Measurements from ENCODE around the gene LRG1. TPM values are rescaled to one million over a fixed set of nuclear protein-coding genes. Genes with fewer than 3 reads are reported as not detected.
A peak's percentile ranks its signal among the peaks of the same experiment; 100 is the strongest.

Gene LRG1
- total and polyA plus RNA-seq, 2 of the 13 experiments (the other 11 are each of a cell fraction or from before 2014, with no cell fraction given), result 12.0 to 39.3 TPM

DNA sequence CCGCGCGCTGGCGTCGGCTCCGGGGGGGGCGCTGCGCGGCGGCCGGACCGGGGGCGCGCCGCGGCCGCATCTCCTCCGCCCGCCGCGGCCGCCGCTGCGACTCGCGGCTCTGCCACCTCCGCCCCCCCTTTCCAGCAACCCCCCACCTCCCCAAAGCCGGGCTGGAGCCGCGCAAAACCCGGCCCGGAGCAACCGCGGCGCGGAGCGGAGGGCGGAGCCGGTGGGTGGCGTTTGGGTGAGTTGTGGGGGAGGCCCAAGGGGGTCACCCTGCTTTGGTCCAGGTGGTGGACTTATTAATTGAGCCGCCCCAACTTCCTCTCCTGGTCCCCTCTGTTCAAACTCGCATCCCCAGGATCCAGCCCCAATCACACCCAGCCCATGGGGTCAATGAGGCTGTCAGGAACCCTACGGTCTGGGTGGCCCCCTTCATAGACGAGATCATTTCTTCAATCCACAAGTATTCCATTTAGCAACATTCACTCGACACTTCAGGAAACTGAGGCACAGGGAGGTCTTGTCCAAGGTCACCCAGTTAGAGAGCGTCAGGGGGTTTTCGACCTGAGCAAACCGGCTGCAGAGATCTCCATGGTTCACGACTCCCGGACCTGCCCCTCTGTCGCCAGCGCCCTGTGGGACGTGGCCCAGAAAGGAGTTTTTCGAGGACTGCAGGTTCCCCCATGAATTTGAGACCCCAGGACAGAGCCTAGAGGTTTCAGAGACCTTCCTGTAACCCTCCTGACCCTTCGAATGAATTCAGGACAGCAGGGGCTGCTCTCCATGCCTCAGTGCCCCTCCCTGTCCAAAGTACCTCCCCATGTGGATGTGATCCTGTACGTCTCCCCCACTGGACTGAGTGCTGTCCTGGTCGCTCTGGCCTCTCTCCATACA, 42.1 kb upstream of the LRG1 start (continued):
- peak; percentile 65; the same call in 1 of the 2 replicates for TF ChIP-seq HNRNPL (IDR thresholded peaks at IDR 0.05; ENCODE audit: low read depth, low read length)
- TF ChIP-seq MAFK (conservative IDR thresholded peaks at IDR 0.05 in 1 of 2, IDR thresholded peaks at IDR 0.05 in 1 of 2; ENCODE audit: low read length in 2 of 2), result no peak
- TF ChIP-seq SKI (IDR thresholded peaks at IDR 0.05; ENCODE audit: partially characterized antibody), result peak; percentile 15
- TF ChIP-seq SIN3A (IDR thresholded peaks at IDR 0.05; ENCODE audit: borderline replicate concordance, low read depth, low read length), result peak; percentile 39; the same call in 1 of the 2 replicates
- TF ChIP-seq ZMYM3 (CRISPR knock-in tag; IDR thresholded peaks at IDR 0.05), result peak; percentile 79
- TF ChIP-seq CBFB (CRISPR knock-in tag; IDR thresholded peaks at IDR 0.05), result 0 out of 2 replicates have a peak, but pooled peaks have one; percentile 60
- TF ChIP-seq, protein P1, sequence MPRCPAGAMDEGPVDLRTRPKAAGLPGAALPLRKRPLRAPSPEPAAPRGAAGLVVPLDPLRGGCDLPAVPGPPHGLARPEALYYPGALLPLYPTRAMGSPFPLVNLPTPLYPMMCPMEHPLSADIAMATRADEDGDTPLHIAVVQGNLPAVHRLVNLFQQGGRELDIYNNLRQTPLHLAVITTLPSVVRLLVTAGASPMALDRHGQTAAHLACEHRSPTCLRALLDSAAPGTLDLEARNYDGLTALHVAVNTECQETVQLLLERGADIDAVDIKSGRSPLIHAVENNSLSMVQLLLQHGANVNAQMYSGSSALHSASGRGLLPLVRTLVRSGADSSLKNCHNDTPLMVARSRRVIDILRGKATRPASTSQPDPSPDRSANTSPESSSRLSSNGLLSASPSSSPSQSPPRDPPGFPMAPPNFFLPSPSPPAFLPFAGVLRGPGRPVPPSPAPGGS (CRISPR knock-in tag; IDR thresholded peaks at IDR 0.05), result 0 out of 2 replicates have a peak, but pooled peaks have one; percentile 28
- TF ChIP-seq, protein P2, sequence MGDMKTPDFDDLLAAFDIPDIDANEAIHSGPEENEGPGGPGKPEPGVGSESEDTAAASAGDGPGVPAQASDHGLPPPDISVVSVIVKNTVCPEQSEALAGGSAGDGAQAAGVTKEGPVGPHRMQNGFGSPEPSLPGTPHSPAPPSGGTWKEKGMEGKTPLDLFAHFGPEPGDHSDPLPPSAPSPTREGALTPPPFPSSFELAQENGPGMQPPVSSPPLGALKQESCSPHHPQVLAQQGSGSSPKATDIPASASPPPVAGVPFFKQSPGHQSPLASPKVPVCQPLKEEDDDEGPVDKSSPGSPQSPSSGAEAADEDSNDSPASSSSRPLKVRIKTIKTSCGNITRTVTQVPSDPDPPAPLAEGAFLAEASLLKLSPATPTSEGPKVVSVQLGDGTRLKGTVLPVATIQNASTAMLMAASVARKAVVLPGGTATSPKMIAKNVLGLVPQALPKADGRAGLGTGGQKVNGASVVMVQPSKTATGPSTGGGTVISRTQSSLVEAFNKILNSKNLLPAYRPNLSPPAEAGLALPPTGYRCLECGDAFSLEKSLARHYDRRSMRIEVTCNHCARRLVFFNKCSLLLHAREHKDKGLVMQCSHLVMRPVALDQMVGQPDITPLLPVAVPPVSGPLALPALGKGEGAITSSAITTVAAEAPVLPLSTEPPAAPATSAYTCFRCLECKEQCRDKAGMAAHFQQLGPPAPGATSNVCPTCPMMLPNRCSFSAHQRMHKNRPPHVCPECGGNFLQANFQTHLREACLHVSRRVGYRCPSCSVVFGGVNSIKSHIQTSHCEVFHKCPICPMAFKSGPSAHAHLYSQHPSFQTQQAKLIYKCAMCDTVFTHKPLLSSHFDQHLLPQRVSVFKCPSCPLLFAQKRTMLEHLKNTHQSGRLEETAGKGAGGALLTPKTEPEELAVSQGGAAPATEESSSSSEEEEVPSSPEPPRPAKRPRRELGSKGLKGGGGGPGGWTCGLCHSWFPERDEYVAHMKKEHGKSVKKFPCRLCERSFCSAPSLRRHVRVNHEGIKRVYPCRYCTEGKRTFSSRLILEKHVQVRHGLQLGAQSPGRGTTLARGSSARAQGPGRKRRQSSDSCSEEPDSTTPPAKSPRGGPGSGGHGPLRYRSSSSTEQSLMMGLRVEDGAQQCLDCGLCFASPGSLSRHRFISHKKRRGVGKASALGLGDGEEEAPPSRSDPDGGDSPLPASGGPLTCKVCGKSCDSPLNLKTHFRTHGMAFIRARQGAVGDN (CRISPR knock-in tag; IDR thresholded peaks at IDR 0.05), result peak; percentile 70
- TF ChIP-seq SMAD3 (CRISPR knock-in tag; IDR thresholded peaks at IDR 0.05), result no peak
- TF ChIP-seq RCOR2 (CRISPR knock-in tag; IDR thresholded peaks at IDR 0.05), result peak; percentile 53; the same call in 1 of the 2 replicates
- peak; percentile 21; the same call in 1 of the 2 replicates for TF ChIP-seq HOXA3 (CRISPR knock-in tag; IDR thresholded peaks at IDR 0.05)
- 0 out of 4 replicates have a peak, but pooled peaks of 1 of the 2 experiments have one; percentile 20 for TF ChIP-seq KLF16 (CRISPR knock-in tag; IDR thresholded peaks at IDR 0.05)
